Stimulated activated CD4-positive, alpha-beta T cell treated with anti-CD3 and anti-CD28 coated beads, Interleukin-2, amount 100 ng/mL, for 24 hours (primary cell): ENCODE data around the gene TENM3.

Source experiments
- DNase-seq, 2 donors: peaks; one replicate each; pipeline ENCODE4 v3.0.0-alpha.2; 2020

Gene TENM3

DNA sequence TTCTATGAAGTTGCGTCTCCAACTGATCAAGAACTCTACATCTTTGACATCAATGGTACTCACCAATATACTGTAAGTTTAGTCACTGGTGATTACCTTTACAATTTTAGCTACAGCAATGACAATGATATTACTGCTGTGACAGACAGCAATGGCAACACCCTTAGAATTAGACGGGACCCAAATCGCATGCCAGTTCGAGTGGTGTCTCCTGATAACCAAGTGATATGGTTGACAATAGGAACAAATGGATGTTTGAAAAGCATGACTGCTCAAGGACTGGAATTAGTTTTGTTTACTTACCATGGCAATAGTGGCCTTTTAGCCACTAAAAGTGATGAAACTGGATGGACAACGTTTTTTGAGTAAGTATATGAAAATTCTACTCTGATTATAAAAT is 511.7 kb downstream of the TENM3 start:
- DNase-seq = no peak

- DNase-seq = no peak
Measured at GRCh38 chr4:182756161-182756690, 513.0 kb downstream of the TENM3 start.

DNA sequence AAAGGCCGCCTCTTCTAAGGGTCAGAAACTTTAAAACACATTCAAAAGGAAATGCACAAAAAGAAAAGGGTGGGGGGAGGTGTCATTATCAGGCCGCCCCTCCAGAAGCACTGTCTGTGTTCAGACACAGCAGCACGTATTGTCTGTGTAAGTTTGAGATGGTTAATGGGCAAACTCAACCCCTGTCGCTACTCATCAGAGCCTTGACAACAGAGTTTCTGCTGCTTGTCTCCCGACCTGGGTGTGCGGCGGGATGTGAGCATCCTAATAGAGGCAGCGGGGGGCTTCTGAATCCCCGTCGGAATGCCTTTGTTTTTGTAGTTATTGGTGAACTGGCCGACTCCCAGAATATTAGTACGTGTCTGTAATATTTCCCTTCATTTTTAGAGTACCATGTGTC is 515.1 kb downstream of the TENM3 start:
- no peak for DNase-seq

GRCh38 chr4:182760551-182761043 is 517.4 kb downstream of the TENM3 start:
- no peak for DNase-seq

DNA sequence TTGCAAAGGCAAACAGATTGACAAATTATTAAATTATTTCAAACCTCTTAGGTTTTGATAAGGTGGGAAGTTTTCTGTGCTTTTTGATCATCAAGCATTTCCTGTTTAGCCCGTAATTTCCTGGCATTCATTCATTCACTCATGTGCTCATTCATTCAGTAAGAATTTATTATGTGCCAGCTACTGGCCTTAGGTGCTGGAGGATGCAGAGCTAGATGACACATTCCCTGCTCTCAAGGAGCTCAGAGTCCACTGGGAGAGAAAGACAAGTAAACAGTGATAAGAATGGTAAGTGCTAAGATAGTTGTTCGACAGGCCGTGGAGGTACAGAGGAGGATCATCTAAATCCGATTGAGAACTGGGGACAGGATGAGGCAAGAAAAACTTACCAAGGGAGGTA is 520.9 kb downstream of the TENM3 start:
- no peak for DNase-seq

DNA sequence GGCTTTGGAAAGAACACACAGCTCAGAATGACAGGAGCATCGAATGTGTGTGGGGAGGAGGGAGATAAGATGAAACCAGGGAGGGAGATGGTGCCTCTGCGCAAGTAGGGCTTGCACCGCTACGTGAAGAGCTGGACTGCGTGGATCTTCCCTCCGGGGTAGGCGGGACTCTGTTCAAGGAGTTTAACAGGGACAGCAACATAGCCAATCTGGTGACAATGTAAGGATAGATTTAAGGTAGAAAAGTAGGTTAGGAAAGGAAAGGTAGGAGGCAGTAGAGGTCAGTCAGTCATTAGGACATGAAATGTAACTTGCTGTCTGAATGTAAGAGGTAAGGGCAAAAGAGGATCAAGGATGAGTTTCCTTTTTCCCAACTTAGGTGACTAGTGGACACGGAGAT is 521.4 kb downstream of the TENM3 start:
- DNase-seq = no peak

GRCh38 chr4:182765987-182766856 is 523.0 kb downstream of the TENM3 start:
- DNase-seq = no peak

DNA sequence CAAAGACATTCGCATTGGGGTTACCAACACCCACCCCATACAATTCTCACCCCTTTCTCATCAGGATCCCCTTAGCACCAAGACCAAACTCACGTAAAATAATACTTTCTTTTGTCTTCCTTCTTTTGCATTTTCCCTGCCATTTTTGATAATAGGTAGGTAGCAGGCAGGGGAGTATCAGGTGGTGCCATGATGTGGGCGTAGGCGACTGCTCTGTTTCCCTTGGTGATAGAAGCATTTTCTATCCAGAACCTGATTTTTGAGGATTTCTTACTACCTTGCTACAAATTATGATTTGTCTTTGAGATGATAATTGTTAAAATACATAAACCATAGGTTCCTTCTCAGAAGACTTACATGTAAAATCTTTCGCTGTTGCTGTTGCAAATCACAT is 523.7 kb downstream of the TENM3 start:
- DNase-seq = no peak

- no peak for DNase-seq
Measured at GRCh38 chr4:182768838-182769237, 525.6 kb downstream of the TENM3 start.

- DNase-seq = no peak
Measured at GRCh38 chr4:182770259-182770995, 527.2 kb downstream of the TENM3 start.

GRCh38 chr4:182770996-182771514 is 527.9 kb downstream of the TENM3 start:
- DNase-seq = no peak

- DNase-seq = no peak
Measured at GRCh38 chr4:182775075-182775474, 531.9 kb downstream of the TENM3 start.

DNA sequence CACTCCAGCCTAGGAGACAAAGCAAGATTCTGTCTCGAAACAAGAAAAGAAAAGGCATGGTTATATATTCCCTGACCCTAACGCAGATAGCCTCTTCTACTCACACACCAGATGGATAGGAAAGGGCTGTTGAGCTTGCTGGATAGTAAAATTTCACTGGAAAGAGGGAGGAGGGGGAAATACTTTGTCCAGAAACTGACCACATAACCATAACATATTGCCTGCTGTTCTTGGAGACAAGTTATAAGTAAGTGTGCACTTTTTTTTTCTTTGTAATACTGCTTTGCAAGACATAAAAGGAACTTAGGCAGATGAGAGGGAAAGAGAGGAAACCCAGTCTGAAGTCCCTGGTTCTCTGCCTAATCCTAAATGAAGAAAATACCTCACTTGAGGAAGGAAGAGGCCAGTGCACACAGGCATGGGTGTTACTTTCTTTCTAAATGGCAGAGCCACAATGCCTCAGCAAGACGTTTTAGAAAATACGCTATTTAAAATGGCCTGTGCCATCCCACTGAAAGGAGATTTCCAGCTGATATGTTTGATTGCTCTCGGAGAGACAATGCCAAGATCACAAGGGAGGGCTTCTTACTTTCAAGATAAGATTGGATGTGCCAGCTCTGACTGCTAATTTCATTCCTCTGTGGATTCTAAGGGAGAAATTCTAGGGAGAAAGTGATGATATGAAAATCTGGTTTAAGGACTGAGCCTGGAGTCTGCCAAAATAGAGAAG is 533.3 kb downstream of the TENM3 start:
- no peak for DNase-seq

DNA sequence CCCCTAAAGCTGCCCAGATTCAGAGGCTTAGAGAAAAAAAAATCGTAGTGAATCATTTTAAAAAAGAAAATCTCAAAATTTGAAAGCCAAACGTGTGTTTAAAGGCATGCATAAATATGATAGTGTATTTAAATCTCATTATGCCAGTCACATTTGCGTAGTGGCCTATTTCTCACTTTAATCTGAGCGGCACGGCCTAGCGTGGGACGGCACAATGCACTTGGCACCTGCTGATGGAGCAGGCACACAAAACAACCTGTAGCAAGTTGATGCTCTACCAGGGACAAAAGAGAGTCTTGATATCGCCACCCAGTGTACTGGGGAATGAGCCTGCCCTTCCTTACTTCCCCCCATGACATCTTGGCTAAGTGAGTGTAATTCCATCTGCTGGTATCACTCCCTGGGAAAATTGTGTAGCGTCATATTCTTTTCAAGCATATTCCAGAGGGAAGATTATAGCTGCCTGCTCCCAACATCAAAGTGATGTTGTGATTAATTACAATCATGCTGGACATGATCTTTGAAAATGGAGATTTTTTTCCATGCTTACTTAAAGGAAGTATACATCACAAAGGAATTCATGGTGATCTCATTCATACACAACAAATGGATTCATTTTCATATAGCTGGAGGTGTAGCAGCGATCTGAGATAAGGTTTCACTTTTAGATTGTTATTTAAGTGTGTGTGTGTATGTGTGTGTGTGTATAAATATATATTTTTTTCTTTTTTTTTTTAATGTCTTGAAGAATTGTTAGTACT is 535.2 kb downstream of the TENM3 start:
- no peak for DNase-seq

GRCh38 chr4:182786991-182787390 is 543.8 kb downstream of the TENM3 start:
- DNase-seq = no peak

- no peak for DNase-seq
Measured at GRCh38 chr4:182788201-182788600, 545.0 kb downstream of the TENM3 start.

GRCh38 chr4:182789529-182789928 is 546.3 kb downstream of the TENM3 start:
- no peak for DNase-seq

DNA sequence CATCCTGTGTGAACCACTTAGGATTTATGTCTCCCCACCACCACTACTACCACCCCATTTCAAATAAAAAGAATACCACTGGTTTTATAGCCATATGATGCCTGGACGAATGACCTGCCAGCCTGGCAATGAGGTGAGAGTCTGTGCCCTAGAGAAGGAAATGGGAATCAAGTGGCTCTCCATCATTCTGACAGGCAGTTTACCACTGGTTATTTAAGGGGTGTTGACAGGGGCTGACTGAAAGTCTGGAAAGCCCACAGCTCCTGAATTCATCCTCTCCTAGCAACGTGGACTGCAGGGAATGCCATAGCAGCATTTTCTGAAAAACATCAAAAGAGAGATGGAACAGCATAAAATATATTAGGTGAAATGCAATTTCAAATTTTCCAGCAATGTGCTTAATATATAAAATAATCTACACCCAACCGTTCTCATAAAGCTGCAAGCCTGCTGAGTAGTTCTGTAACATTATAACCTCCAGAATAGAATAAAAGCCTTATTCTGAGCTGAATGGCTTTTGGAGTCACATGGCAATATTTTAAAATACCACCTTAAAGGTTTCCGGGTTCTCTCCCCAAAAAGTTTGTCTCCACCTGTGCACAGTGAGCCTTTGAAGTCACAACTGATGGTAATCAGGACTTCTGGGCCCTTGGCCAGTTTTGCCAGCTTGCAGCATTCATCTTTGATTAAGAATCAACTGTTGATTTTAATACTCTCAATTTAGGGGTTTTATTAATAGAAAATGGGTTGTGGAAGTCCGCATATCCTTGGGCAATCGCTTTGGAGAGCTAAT is 552.4 kb downstream of the TENM3 start:
- DNase-seq = no peak

GRCh38 chr4:182799515-182800215 is 556.5 kb downstream of the TENM3 start:
- no peak for DNase-seq

DNA sequence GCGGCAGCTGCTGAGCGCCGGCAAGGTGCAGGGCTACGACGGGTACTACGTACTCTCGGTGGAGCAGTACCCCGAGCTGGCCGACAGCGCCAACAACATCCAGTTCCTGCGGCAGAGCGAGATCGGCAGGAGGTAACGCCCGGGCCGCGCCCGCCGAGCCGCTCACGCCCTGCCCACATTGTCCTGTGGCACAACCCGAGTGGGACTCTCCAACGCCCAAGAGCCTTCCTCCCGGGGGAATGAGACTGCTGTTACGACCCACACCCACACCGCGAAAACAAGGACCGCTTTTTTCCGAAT is 557.0 kb downstream of the TENM3 start:
- no peak for DNase-seq

DNA sequence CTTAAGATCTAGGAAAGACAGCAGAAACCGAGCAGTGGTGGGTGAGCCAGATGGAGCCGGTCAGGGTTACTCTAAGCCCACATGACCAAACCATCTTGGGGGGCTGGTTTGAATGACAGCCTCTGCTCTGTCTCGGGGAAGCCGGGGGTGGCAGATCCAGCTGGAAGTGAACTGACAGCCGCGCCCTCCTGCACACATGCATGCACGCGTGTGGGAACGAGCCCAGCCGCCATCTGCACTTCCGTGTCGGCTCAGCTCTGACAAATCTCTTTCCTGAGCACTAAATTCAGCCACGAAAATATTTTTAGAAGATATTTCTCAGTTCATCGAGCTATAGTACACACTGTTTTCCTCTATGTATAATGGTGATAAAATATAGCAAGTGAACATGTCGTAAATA is 558.4 kb downstream of the TENM3 start:
- no peak for DNase-seq
